GM12872 (cell line): ENCODE measurements around the gene HIVEP3.

Source experiments
- CTCF ChIP-seq: IDR thresholded peaks from 3 replicates; pipeline ENCODE4 v1.5.1; 2011; ENCODE audit warnings: low read depth, mild to moderate bottlenecking, low read length, moderate library complexity; ENCODE audit not compliant: insufficient read depth

Gene HIVEP3

GRCh38 chr1:41751804-41752513 lies 166.8 kb downstream of the HIVEP3 start:
- no peak for TF ChIP-seq CTCF

- TF ChIP-seq CTCF = no peak
These were observed 168.6 kb downstream of the HIVEP3 start for GRCh38 chr1:41749991-41750745.

- TF ChIP-seq CTCF = no peak
These were observed 173.7 kb downstream of the HIVEP3 start for GRCh38 chr1:41745022-41745421.

- no peak for TF ChIP-seq CTCF
These were observed 175.4 kb downstream of the HIVEP3 start for GRCh38 chr1:41743366-41743765.

- no peak for TF ChIP-seq CTCF
These were observed 176.5 kb downstream of the HIVEP3 start for GRCh38 chr1:41742219-41742618.

GRCh38 chr1:41741244-41741643 lies 177.5 kb downstream of the HIVEP3 start:
- no peak for TF ChIP-seq CTCF

GRCh38 chr1:41740630-41741239 lies 178.0 kb downstream of the HIVEP3 start:
- TF ChIP-seq CTCF = no peak
